Measurements from ENCODE around the gene TAS1R3. TPM values are rescaled to one million over a fixed set of nuclear protein-coding genes. Genes with fewer than 3 reads are reported as not detected.

TAS1R3 gene
- total and polyA plus RNA-seq, 5 experiments from 2014 or later: 0.10 to 3.0 (median 2.7) TPM; not detected in 2

DNA sequence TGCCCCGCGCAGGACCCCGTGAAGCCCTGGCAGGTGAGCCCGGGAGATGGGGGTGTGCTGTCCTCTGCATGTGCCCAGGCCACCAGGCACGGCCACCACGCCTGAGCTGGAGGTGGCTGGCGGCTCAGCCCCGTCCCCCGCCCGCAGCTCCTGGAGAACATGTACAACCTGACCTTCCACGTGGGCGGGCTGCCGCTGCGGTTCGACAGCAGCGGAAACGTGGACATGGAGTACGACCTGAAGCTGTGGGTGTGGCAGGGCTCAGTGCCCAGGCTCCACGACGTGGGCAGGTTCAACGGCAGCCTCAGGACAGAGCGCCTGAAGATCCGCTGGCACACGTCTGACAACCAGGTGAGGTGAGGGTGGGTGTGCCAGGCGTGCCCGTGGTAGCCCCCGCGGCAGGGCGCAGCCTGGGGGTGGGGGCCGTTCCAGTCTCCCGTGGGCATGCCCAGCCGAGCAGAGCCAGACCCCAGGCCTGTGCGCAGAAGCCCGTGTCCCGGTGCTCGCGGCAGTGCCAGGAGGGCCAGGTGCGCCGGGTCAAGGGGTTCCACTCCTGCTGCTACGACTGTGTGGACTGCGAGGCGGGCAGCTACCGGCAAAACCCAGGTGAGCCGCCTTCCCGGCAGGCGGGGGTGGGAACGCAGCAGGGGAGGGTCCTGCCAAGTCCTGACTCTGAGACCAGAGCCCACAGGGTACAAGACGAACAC is 1.8 kb downstream of the TAS1R3 start:
- Mint-ChIP-seq H3K27me3 (no peaks in the 10 kb centered on the region), H3K9me3 (no peaks in the 10 kb centered on the region), H3K36me3 (no peaks in the 10 kb centered on the region), H3K4me3 (no peak overlapping the region), H3K4me1 (peaks cover 0 to 9% (median 2%) of the 10 kb centered on the region in 4 donors), H3K27ac (no peak overlapping the region)
- no peak for ATAC-seq
- POLR2A ChIA-PET: interaction anchor here (1.1 to 1.3 kb wide), 3 partner anchors 15 to 282 kb away, joined by 3 read pairs; partner anchors contain the start of genes MIB2 and PUSL1
- DNase-seq: no peak

DNA sequence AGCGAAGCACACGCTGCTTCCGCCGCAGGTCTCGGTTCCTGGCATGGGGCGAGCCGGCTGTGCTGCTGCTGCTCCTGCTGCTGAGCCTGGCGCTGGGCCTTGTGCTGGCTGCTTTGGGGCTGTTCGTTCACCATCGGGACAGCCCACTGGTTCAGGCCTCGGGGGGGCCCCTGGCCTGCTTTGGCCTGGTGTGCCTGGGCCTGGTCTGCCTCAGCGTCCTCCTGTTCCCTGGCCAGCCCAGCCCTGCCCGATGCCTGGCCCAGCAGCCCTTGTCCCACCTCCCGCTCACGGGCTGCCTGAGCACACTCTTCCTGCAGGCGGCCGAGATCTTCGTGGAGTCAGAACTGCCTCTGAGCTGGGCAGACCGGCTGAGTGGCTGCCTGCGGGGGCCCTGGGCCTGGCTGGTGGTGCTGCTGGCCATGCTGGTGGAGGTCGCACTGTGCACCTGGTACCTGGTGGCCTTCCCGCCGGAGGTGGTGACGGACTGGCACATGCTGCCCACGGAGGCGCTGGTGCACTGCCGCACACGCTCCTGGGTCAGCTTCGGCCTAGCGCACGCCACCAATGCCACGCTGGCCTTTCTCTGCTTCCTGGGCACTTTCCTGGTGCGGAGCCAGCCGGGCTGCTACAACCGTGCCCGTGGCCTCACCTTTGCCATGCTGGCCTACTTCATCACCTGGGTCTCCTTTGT is 2.6 kb downstream of the TAS1R3 start:
- Mint-ChIP-seq H3K4me1 (peaks cover 0 to 9% (median 2%) of the 10 kb centered on the region in 4 donors), H3K9me3 (no peaks in the 10 kb centered on the region), H3K36me3 (no peaks in the 10 kb centered on the region), H3K4me3 (no peak overlapping the region), H3K27me3 (no peaks in the 10 kb centered on the region), H3K27ac (no peak overlapping the region)
- POLR2A ChIA-PET: interaction anchor here (1.2 kb wide), 1 partner anchor 15 kb away, joined by 3 read pairs; no protein-coding TSS in a partner anchor
- ATAC-seq (no peak), DNase-seq (no peak)

DNA sequence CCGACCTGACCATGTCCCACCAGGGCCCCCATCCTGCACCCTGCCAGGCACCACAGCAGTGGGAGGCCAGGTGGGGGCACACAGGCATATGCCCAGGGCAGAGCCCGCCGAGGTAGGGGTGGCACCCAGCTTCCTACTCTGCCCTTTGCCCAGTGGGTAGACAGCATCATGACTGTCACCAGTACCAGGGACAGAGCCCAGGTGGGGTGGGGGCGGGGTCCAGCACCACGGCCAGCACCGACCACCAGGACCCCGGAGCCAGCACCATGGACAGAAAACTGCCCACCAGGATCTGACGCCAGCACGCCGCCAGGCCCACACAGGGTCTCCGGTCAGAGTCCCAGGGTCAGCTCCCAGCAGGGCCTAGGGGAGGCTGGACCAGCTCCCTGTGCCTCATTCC is 3.8 kb downstream of the TAS1R3 start:
- H3K27me3 Mint-ChIP-seq: no peaks in the 10 kb centered on the region
- no peaks in the 10 kb centered on the region for H3K36me3 Mint-ChIP-seq
- peaks cover 0 to 2% (median under 1%) of the 10 kb centered on the region in 4 donors for H3K4me1 Mint-ChIP-seq
- H3K9me3 Mint-ChIP-seq: no peaks in the 10 kb centered on the region
- no peak overlapping the region for H3K4me3 Mint-ChIP-seq
- DNase-seq (no peak), ATAC-seq (no peak)
- POLR2A ChIA-PET: interaction anchor here (2.8 kb wide), 1 partner anchor 13 kb away, joined by 8 read pairs; the partner anchor contains the start of gene DVL1
- H3K27ac Mint-ChIP-seq: peak overlapping the region in 1 of 10 donors; percentile 21

DNA sequence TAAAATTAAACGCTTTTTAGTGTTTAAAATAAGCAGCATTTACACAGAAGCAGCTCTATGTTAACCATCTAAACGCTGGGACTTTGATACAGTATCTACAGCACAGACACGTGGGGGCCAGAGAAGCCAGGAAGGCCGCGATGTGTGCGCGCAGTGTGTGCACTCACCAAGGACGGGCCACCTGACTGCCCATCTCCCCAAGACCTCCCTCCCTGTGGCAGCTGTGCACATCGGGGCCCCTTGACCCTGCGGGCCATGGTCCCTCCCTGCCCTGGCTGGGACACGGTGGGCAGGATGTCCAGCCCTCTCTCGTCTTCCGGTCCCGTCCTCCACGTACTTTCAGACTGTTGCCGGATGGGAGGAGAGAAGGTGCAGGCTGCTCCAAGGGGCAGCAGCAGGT is 4.2 kb downstream of the TAS1R3 start:
- H3K27ac Mint-ChIP-seq: peak overlapping the region in 1 of 10 donors; percentile 21
- no peak for ATAC-seq
- no peaks in the 10 kb centered on the region for H3K27me3 Mint-ChIP-seq
- H3K36me3 Mint-ChIP-seq: no peaks in the 10 kb centered on the region
- no peak for DNase-seq
- peaks cover 0 to 1% (median 0%) of the 10 kb centered on the region in 4 donors for H3K4me1 Mint-ChIP-seq
- POLR2A ChIA-PET: interaction anchor here (2.8 kb wide), 1 partner anchor 13 kb away, joined by 8 read pairs; the partner anchor contains the start of gene DVL1
- no peak overlapping the region for H3K4me3 Mint-ChIP-seq
- H3K9me3 Mint-ChIP-seq: no peaks in the 10 kb centered on the region

DNA sequence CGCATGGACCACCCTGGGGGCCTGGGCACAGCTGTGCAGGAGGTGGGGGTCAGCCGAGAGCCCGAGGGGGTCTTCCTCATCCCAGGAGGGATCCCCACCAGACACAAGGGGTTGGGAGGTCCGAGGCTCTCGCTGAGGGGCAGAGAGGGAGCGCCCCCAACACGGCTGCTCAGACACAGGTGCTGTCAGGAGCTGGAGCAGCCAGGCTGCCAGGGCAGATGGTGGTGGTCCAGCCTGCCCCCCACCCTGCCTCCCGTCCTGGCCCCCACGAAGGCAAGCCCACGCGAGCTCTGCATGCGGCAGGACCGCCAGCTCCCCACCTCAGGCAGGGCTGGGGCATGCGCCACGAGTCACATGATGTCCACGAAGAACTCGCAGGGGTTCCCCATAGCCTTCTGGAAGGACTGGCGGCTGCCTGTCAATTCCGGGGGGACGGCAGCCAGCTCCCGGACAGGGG is 4.7 kb downstream of the TAS1R3 start:
- Mint-ChIP-seq H3K27me3 (no peaks in the 10 kb centered on the region), H3K4me1 (peaks cover 0 to 1% (median 0%) of the 10 kb centered on the region in 4 donors), H3K36me3 (no peaks in the 10 kb centered on the region), H3K27ac (no peak overlapping the region), H3K4me3 (no peak overlapping the region), H3K9me3 (no peaks in the 10 kb centered on the region)
- no peak for DNase-seq
- ATAC-seq: no peak
- POLR2A ChIA-PET: interaction anchor here (2.8 kb wide), 1 partner anchor 12 kb away, joined by 8 read pairs; the partner anchor contains the start of gene DVL1

DNA sequence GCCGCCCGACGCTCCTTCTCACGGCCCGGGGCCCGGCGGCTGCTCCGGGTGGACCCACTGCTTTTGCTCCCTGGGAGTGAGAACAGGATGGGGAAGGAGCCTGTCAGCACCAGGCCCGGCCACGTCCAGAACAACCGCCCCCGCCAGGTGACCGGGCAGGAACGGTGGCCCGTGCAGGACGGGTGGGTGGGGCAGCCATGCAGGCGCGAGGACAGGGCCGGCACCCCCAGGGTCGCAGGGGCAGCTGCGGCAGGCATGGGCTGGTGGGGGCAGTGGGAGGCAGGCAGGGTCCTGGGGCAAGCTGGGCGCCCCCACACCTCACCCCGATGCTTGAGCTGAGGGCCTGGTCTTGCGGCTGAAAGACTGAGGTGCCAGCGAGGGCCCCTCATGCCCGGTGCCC is 5.4 kb downstream of the TAS1R3 start:
- Mint-ChIP-seq H3K9me3 (no peaks in the 10 kb centered on the region), H3K4me1 (peaks cover 0 to 1% (median 0%) of the 10 kb centered on the region in 4 donors), H3K4me3 (no peak overlapping the region), H3K27me3 (no peaks in the 10 kb centered on the region), H3K36me3 (no peaks in the 10 kb centered on the region), H3K27ac (no peak overlapping the region)
- ATAC-seq: no peak
- no peak for DNase-seq
- POLR2A ChIA-PET: interaction anchor here (2.8 kb wide), 1 partner anchor 12 kb away, joined by 8 read pairs; the partner anchor contains the start of gene DVL1

DNA sequence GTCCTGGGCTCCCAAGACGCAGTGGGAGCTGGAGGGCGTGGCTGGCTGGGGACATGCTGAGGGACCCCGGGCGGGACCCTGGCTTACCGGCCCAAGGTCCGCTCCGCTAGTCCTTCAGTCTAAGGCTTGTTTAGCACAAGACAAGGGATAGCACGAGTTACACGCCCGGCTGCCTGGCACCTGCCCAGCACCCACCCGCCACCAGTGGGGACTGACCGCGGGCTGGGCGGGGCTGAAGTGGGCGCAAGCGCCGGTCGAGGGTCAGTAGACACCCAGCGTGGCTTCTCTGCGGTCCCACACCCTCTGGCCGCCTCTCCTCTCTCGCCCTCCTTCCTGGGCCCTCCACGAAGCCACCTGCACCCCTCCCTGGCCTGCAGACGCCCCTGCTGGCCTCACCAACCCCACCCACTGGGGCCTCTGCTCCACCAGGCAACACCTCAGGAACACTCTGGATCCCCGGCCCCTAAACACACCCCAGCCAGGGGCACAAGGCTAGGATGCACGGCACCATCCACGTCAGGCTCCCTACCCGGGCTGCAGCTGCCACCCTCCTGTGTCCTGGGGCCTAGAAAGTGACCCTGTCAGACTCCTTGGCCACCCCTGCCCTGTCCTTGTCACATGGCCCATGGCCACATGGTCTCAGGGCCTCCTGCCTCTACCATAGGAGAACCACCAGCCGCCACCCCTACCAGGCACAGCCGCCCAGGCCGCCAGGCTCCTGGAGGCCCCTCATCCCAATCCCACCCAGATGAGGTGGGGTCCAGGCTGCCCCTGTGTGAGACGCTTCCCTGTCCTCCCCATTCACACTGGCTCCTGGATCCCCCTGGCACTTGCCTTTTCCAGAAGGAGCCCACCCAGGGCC is 6.1 kb downstream of the TAS1R3 start:
- no peaks in the 10 kb centered on the region for H3K9me3 Mint-ChIP-seq
- no peak for ATAC-seq
- H3K27me3 Mint-ChIP-seq: no peaks in the 10 kb centered on the region
- no peak overlapping the region for H3K4me3 Mint-ChIP-seq
- peak overlapping the region in 1 of 10 donors; percentile 34 for H3K27ac Mint-ChIP-seq
- POLR2A ChIA-PET: interaction anchor here (2.8 kb wide), 1 partner anchor 11 kb away, joined by 8 read pairs; the partner anchor contains the start of gene DVL1
- H3K36me3 Mint-ChIP-seq: no peaks in the 10 kb centered on the region
- DNase-seq: no peak
- peaks cover 0 to 1% (median 0%) of the 10 kb centered on the region in 4 donors for H3K4me1 Mint-ChIP-seq

DNA sequence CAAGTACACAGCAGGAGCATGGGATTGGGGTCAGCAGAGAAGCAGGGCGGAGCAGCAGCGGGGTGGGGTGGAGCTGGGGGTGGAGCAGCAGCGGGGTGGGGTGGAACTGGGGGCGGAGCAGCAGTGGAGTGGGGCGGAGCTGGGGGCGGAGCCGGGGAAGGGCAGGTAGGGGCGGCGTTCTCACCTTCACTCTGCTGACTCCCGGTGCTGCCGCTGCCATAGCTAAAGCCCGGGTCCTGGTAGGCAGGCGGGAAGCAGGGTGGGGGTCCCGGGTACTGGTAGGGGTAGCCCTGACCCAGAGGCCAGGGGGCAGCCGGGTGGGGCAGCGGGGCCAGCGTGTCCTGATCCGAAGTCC is 6.7 kb downstream of the TAS1R3 start:
- POLR2A ChIA-PET: interaction anchor here (0.7 kb wide), 1 partner anchor 9 kb away, joined by 4 read pairs; no protein-coding TSS in a partner anchor
- Mint-ChIP-seq H3K36me3 (no peaks in the 10 kb centered on the region), H3K9me3 (no peaks in the 10 kb centered on the region), H3K4me3 (no peak overlapping the region), H3K27ac (peak overlapping the region in 1 of 10 donors; percentile 34), H3K27me3 (no peaks in the 10 kb centered on the region), H3K4me1 (peaks cover 0 to 2% (median 0%) of the 10 kb centered on the region in 4 donors)
- DNase-seq: peak in 2 of 10 donors; percentile 13 to 36
- peak; percentile 69 to 73 for ATAC-seq

DNA sequence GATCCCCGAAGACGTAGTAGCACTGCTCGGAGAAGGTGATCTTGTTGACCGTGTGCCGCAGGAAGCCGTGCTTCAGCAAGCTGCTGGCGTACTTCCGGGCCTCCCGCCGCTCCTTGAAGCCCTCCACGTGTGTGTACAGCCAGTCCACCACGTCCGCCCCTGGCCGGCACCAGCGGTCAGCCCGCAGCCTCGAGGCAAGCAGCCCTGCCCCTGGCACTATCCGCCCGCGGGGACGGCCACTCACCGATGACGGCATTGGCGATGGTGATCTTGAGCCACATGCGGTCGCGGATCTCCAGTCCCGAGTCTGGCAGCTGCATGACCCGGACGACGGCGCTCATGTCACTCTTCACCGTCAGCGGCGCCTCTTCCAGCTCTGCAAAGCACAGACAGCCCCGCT is 7.2 kb downstream of the TAS1R3 start:
- POLR2A ChIA-PET: interaction anchor here (0.7 kb wide), 1 partner anchor 9 kb away, joined by 4 read pairs; no protein-coding TSS in a partner anchor
- Mint-ChIP-seq H3K36me3 (no peaks in the 10 kb centered on the region), H3K4me3 (no peak overlapping the region), H3K27me3 (no peaks in the 10 kb centered on the region), H3K9me3 (no peaks in the 10 kb centered on the region), H3K27ac (no peak overlapping the region), H3K4me1 (peaks cover 0 to 3% (median 0%) of the 10 kb centered on the region in 4 donors)
- DNase-seq (no peak), ATAC-seq (no peak)

DNA sequence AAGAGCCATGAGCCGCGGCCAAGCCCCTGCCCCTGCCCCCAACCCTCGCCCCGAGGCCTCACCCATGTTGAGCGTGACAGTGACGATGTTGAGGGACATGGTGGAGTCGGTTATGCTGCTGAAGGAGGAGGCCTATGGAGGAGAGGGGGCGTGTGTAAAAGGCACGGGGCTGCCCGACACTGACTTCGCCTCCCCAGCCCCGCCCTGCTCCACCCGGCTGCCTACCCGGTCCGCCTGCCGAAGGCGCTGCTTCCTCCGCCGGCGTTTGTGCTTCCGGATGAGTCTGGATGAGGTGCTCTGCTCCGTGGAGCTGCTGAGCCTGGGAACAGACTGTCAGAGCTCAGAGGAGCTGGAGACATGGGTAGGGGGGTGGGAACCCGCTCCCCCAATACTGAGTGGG is 9.1 kb downstream of the TAS1R3 start:
- Mint-ChIP-seq H3K27me3 (no peaks in the 10 kb centered on the region), H3K4me3 (no peak overlapping the region), H3K36me3 (no peaks in the 10 kb centered on the region), H3K9me3 (no peaks in the 10 kb centered on the region), H3K4me1 (peaks cover 0 to 3% (median 0%) of the 10 kb centered on the region in 4 donors), H3K27ac (no peak overlapping the region)
- ATAC-seq (no peak), DNase-seq (no peak)
- POLR2A ChIA-PET: no interaction called here

DNA sequence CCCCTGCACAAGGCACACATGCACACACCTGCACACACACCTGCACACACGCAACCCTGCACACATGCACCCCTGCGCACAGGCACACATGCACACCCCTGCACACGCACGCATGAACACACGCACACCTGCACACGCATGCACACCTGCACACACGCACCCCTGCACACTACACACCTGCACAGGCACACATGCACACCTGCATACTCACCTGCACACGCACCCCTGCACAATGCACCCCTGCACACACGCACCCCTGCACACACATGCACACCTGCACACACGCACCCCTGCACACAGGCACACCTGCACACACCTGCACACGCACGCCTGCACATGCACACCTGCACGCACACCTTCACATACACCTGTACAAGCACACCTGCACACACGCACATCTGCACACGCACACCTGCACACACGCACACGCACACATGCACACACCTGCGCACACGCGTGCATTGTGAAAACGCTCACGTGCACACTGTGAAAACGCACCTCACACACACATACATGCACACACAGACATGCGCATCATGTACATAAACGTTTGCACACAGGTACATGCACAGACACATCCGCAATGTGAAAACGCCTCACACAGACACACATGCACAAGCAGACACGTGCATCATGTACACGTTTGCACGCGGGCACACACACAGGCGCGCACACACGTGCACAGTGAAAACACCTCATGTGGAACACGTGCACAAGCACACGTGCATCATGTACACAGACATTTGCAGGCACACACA is 9.9 kb downstream of the TAS1R3 start:
- DNase-seq (no peak), ATAC-seq (no peak)
- H3K27ac Mint-ChIP-seq: peak overlapping the region in 2 of 10 donors; percentile 2 to 70

More for the DNA sequence above, 9.9 kb downstream of the TAS1R3 start:
- Mint-ChIP-seq H3K36me3 (no peaks in the 10 kb centered on the region), H3K4me1 (peaks cover 0 to 3% (median 0%) of the 10 kb centered on the region in 4 donors), H3K9me3 (no peaks in the 10 kb centered on the region), H3K4me3 (peak overlapping the region in 1 of 10 donors; percentile 34), H3K27me3 (no peaks in the 10 kb centered on the region)
- POLR2A ChIA-PET: no interaction called here
